Activated T-cell treated with anti-CD3 and anti-CD28 coated beads for 24 hours (primary cell): ENCODE measurements around the gene MAP3K12.
"Not testable (repeated sequence)": the region's sequence is repeated elsewhere in the genome, so short reads cannot be mapped to it uniquely, and the experiment has no call there.

Experiments
- DNase-seq: peaks from one replicate; pipeline ENCODE4 v3.0.0-alpha.2; 2020; ENCODE audit warnings: low read depth

The MAP3K12 gene

GRCh38 chr12:53468282-53468681, 31.0 kb downstream of the MAP3K12 start:
- no peak for DNase-seq

GRCh38 chr12:53467880-53468279, 31.4 kb downstream of the MAP3K12 start:
- no peak for DNase-seq

- no peak for DNase-seq
These were observed 32.2 kb downstream of the MAP3K12 start for GRCh38 chr12:53467082-53467481.

GRCh38 chr12:53466640-53467039, 32.6 kb downstream of the MAP3K12 start:
- DNase-seq: no peak

GRCh38 chr12:53465679-53466078, 33.6 kb downstream of the MAP3K12 start:
- DNase-seq: no peak

GRCh38 chr12:53464685-53465418, 34.4 kb downstream of the MAP3K12 start:
- no peak for DNase-seq

- DNase-seq: no peak
These were observed 35.3 kb downstream of the MAP3K12 start for GRCh38 chr12:53463802-53464560.

GRCh38 chr12:53462935-53463334, 36.3 kb downstream of the MAP3K12 start:
- no peak for DNase-seq

GRCh38 chr12:53461591-53461990, 37.7 kb downstream of the MAP3K12 start:
- DNase-seq: no peak

GRCh38 chr12:53461059-53461458, 38.2 kb downstream of the MAP3K12 start:
- DNase-seq: no peak

- DNase-seq: no peak
These were observed 40.2 kb downstream of the MAP3K12 start for GRCh38 chr12:53459097-53459496.

- no peak for DNase-seq
These were observed 42.4 kb downstream of the MAP3K12 start for GRCh38 chr12:53456654-53457366.

GRCh38 chr12:53454707-53455106, 44.6 kb downstream of the MAP3K12 start:
- DNase-seq: no peak

GRCh38 chr12:53453953-53454640, 45.2 kb downstream of the MAP3K12 start:
- DNase-seq: no peak

GRCh38 chr12:53452159-53453077, 46.8 kb downstream of the MAP3K12 start:
- peak; percentile 69 for DNase-seq

GRCh38 chr12:53451661-53452158, 47.5 kb downstream of the MAP3K12 start, which contains the start of gene PCBP2:
TSS of gene PCBP2 (plus strand) at chr12:53452102. CDS start at chr12:53454801, 2,699 bp downstream.
- DNase-seq: peak; percentile 96

GRCh38 chr12:53450936-53451335, 48.3 kb downstream of the MAP3K12 start:
- DNase-seq: no peak

GRCh38 chr12:53444593-53445325, 54.5 kb downstream of the MAP3K12 start:
- not testable (repeated sequence) for DNase-seq

- DNase-seq: no peak
These were observed 55.3 kb downstream of the MAP3K12 start for GRCh38 chr12:53443955-53444354.
